ENCODE measurements around the gene TMPO.

GRCh38 chr12:98592825-98593322, 77.5 kb downstream of the TMPO start:
- TF ChIP-seq POLR2AphosphoS5 (IDR thresholded peaks at IDR 0.05) (no peak), POLR2A (IDR thresholded peaks at IDR 0.05) (no peak), CTCF (IDR thresholded peaks at IDR 0.05) (no peak)
